Astrocyte of the spinal cord (primary cell): ENCODE data around the gene USF3.

Experiments
- DNase-seq: peaks from one replicate; pipeline ENCODE4 v3.0.0; 2011; ENCODE audit warnings: low read depth, low spot score
- H3K4me3 ChIP-seq: 2 replicates; pipeline ENCODE4 v1.5.1; 2011; ENCODE audit warnings: low read depth, mild to moderate bottlenecking, low read length, moderate library complexity
- in situ Hi-C: cut with HindIII; loops from 2 replicates; pipeline ENCODE4 v1.10.0; 2017; ENCODE audit warnings: low sequenced_read_pairs
- TF ChIP-seq, protein P1 (sequence below): IDR thresholded peaks from 2 replicates; pipeline ENCODE4 v1.5.1; 2012; ENCODE audit warnings: low read depth, mild to moderate bottlenecking, low read length, inconsistent platforms

USF3 gene

DNA sequence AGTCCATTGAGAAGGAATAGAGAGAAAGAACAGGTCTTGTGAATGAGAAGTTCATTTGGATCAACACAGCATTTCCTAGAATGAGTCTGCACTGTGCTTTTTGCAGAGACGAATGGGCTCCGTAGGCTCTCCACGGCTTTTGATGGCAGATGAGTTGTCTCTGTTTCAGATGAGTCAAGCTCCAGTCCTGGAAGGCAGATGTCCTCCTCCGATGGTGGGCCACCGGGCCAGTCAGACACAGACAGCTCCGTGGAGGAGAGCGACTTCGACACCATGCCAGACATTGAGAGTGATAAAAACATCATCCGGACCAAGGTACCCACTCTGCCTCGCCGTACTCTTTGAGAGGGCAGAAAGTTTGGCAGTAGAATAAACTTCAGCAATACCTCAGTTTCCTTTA is 93.6 kb downstream of the USF3 start:
- H3K4me3 ChIP-seq, result no peak overlapping the region
- no peak for DNase-seq
- in situ Hi-C loops, result no loop called here
- TF ChIP-seq, protein P1, sequence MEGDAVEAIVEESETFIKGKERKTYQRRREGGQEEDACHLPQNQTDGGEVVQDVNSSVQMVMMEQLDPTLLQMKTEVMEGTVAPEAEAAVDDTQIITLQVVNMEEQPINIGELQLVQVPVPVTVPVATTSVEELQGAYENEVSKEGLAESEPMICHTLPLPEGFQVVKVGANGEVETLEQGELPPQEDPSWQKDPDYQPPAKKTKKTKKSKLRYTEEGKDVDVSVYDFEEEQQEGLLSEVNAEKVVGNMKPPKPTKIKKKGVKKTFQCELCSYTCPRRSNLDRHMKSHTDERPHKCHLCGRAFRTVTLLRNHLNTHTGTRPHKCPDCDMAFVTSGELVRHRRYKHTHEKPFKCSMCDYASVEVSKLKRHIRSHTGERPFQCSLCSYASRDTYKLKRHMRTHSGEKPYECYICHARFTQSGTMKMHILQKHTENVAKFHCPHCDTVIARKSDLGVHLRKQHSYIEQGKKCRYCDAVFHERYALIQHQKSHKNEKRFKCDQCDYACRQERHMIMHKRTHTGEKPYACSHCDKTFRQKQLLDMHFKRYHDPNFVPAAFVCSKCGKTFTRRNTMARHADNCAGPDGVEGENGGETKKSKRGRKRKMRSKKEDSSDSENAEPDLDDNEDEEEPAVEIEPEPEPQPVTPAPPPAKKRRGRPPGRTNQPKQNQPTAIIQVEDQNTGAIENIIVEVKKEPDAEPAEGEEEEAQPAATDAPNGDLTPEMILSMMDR, result no peak

DNA sequence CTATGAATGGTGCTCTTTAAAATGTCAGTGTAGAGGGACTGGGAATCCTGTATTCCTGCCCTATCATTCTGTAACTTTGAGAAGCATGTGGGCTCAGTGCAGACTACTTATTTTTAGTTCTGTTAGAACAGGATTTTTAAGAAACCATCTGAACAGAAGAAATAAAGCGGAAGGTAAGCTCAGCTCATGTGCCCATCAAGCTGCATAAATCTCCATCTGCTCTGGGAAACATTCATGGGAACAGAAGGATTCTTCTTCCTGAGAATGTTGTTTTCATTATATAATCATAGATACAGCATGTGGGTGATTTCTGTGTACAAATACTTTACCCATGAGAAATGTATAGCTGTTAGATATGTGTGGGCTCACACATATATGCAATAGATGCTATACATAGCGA is 94.2 kb downstream of the USF3 start:
- no peak overlapping the region for H3K4me3 ChIP-seq
- in situ Hi-C loops, result no loop called here
- TF ChIP-seq, protein P1, result no peak
- no peak for DNase-seq

DNA sequence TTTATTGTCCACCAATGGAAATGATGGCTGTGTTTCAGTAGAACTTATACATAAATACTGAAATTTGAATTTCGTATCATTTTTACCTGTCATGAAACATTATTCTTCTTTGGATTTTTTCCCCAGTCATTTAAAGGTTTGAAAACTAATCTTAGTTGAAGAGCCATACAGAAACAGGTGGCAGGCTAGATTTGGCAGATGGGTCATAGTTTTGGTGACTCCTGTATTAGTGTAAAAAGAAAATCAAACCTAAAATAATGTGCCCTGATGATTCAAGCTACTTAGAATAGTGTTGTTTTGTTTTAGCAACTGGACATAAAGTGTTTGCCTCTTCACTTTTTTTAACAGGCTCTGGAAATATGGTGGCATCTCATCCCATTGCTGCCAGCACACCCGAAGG is 95.2 kb downstream of the USF3 start:
- H3K4me3 ChIP-seq, result no peak overlapping the region
- in situ Hi-C loops, result no loop called here
- no peak for DNase-seq
- TF ChIP-seq, protein P1, result no peak

DNA sequence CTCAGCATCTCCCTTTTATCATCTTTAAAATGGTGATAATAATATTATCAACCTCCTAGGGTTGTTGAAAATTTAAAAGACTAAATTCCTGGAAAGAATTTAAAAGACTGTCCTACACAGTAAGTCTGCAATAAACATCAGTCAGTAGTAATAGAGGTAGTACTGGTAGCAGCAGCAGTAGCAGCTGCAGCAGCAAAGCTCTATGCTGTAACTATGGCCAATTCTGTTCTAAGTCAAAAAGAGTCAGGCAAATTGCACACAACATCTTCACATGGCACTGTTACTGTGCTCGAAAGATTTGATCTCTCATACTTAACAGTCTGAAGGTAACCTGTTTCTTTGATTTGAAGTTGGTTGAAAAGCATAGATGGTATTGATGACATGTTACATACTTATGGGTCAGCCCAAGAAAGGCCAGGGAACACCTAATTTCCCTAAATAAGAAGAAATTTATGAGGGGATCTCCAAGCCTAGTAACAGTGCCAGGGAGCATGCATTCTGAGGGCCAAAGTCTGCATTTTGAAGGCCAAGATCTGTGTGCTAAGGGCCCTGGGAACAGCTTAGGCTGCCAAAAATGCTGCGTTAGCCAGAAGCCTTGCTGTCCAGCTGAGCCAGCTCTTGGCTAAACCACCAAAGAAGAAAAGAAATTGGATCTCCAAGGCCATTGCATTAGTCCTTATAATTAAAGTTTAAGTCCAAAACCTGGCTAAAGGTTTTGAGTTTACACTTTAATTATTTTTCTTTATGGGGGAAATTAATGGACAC is 95.8 kb downstream of the USF3 start:
- in situ Hi-C loops, result no loop called here
- no peak overlapping the region for H3K4me3 ChIP-seq
- TF ChIP-seq, protein P1, result no peak
- DNase-seq, result no peak
